GM18526 (cell line): ENCODE results near the gene SOX9.

Source experiments
- POLR2A ChIP-seq: IDR thresholded peaks from 3 replicates; pipeline ENCODE4 v1.6.1; 2011; ENCODE audit not compliant: insufficient read length; ENCODE audit errors: extremely low read depth

SOX9 gene

GRCh38 chr17:72120642-72121163 lies at the start of gene SOX9:
Gene SOX9, plus strand, starts transcription at chr17:72121020. Its CDS starts 372 bp downstream, at chr17:72121392.
- peak; percentile 70 for TF ChIP-seq POLR2A

- TF ChIP-seq POLR2A, result no peak
Observed at GRCh38 chr17:72071330-72071729, 49.5 kb upstream of the SOX9 start.

GRCh38 chr17:72075995-72076677 lies 44.7 kb upstream of the SOX9 start:
- TF ChIP-seq POLR2A, result no peak

GRCh38 chr17:72076678-72077030 lies 44.2 kb upstream of the SOX9 start:
- no peak for TF ChIP-seq POLR2A

GRCh38 chr17:72077326-72077960 lies 43.4 kb upstream of the SOX9 start:
- no peak for TF ChIP-seq POLR2A

- no peak for TF ChIP-seq POLR2A
Observed at GRCh38 chr17:72079700-72080099, 41.1 kb upstream of the SOX9 start.

GRCh38 chr17:72087876-72088275 lies 32.9 kb upstream of the SOX9 start:
- no peak for TF ChIP-seq POLR2A

- no peak for TF ChIP-seq POLR2A
Observed at GRCh38 chr17:72089453-72089987, 31.3 kb upstream of the SOX9 start.

GRCh38 chr17:72090108-72090507 lies 30.7 kb upstream of the SOX9 start:
- TF ChIP-seq POLR2A, result no peak

- no peak for TF ChIP-seq POLR2A
Observed at GRCh38 chr17:72092710-72093322, 28.0 kb upstream of the SOX9 start.

GRCh38 chr17:72093707-72094106 lies 27.1 kb upstream of the SOX9 start:
- no peak for TF ChIP-seq POLR2A

GRCh38 chr17:72095316-72095715 lies 25.5 kb upstream of the SOX9 start:
- no peak for TF ChIP-seq POLR2A

GRCh38 chr17:72097144-72097543 lies 23.7 kb upstream of the SOX9 start:
- no peak for TF ChIP-seq POLR2A

GRCh38 chr17:72099919-72100318 lies 20.9 kb upstream of the SOX9 start:
- TF ChIP-seq POLR2A, result no peak

GRCh38 chr17:72100470-72100869 lies 20.4 kb upstream of the SOX9 start:
- no peak for TF ChIP-seq POLR2A

GRCh38 chr17:72101526-72101925 lies 19.3 kb upstream of the SOX9 start:
- no peak for TF ChIP-seq POLR2A
